Activated CD4-positive, alpha-beta T cell treated with anti-CD3 and anti-CD28 coated beads, Interleukin-2, Interleukin-6, amounts not matched to agents 100 ng/mL and 50 ng/mL, durations not matched to agents 16 hours and 8 hours (primary cell): Measurements from ENCODE around the gene MLLT3.

ENCODE experiments used
- DNase-seq: peaks from one replicate; pipeline ENCODE4 v3.0.0-alpha.2; 2020

MLLT3 gene

DNA sequence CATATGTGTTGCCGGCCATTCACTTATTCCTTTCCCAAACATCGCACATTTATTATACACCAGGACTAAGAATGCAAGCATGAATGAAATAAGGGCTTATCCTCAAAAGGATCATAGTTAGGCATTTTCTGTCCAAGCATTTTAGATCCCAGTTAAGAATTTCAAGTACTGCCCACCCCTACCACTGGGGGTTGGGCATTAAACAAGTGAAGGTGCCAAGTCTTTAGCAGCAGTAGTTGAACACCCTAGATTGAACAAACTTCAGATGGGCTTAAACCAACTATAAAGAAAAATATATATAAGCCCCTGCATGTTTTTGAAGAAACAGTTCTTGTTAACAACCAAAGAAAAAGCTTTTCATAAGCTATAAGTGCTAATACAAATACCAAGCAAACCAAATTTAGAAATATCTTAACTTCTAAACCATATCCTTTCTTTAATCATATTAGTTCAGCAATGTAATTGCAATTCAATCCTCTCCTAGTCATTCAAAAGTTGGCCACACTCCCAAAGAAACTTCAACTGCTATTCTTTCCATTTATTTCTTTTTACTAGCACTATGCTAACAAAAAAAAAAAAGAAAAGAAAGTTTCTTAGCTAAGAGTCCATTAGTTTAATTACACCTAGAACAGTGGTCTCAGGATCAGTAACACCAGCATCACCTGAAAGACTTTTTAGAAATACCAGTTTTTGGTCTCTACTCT, 149.8 kb downstream of the MLLT3 start:
- DNase-seq: no peak

DNA sequence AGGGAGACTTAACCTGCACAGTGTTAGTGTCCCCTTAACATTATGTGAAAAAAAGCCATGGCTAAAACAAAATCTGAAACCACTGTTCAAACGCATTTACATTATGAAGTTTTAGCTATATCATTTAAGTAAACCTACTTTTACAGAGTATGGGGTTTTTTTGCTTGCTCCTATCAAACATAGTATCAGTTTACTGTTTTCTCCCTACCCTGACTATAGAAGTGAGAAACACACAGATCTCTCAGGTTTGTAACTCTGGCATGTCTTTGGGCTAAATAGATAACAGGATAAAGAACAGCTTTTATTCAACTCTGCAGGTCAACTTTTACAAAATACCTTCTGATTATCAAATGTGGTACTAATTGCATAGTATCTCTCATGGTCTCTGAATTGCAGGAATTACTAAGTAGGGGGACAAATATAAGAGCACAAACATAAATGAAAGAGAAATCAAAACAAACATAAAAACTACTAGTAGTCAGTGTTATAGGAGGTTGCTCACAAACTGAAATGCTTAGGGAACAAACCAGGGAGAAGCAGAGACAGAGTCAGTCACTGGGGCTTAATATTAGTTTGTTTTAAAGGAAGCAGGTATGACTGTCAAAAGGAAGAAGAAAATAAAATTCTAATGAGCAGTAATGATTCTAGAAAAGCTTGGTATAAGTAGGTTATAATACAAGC, 155.8 kb downstream of the MLLT3 start:
- DNase-seq: no peak

DNA sequence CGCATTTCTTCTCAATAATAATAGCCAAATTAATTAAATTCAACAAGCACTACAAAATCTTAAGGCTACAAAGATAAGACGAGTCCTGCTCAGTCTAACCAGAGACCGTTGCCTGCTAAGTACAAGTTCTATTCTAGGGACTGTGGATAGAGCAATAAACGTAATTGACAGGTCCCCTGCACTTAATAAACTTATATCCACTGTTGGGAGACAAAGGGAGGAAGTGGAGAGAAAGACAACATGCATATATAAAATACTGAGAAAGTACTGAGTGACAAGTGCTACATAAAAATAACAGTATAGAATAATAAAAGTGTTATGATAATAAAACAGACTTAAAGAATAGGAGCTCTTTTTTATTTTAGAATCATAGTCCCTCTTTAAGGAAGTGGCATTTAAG, 158.1 kb downstream of the MLLT3 start:
- no peak for DNase-seq

- no peak for DNase-seq
Measured at GRCh38 chr9:20463823-20464222, 158.5 kb downstream of the MLLT3 start.

DNA sequence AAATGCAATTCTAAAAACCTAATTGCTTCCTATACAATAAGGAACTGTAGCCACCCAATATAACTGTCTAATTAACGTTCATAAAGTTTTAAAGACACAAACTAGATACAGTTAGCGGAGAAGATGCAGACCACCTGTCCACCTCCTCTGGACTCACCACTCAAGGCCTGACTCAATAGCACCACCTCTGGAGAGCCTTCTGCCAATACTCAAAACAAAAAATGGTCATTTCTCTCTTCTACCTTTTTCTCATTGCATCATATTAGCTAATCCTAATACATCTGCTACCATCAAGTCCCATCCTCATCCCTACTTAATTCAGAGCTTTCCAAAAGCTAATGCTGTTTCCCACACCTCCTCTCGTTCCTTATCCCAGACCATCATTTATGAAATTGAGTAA, 159.9 kb downstream of the MLLT3 start:
- no peak for DNase-seq

GRCh38 chr9:20447291-20447690, 175.0 kb downstream of the MLLT3 start:
- no peak for DNase-seq

DNA sequence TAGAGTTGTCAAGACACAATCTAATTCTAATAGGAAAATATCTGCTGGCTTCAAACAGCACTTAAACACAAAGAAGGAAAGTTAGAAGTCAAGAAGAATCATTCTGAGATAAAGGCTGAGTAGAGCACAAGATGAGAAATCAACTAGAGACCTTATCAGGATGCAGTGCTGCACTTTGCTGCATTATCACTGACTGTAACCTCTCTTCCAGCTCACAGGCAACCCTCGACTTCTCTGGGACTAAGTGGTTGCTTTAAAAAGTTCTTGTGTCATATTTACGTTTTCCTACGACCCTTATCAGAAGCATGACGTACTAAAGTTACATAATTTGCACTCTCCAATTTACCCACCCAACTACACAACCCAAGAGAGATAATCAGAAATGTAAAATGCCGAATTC, 176.1 kb downstream of the MLLT3 start:
- DNase-seq: no peak

DNA sequence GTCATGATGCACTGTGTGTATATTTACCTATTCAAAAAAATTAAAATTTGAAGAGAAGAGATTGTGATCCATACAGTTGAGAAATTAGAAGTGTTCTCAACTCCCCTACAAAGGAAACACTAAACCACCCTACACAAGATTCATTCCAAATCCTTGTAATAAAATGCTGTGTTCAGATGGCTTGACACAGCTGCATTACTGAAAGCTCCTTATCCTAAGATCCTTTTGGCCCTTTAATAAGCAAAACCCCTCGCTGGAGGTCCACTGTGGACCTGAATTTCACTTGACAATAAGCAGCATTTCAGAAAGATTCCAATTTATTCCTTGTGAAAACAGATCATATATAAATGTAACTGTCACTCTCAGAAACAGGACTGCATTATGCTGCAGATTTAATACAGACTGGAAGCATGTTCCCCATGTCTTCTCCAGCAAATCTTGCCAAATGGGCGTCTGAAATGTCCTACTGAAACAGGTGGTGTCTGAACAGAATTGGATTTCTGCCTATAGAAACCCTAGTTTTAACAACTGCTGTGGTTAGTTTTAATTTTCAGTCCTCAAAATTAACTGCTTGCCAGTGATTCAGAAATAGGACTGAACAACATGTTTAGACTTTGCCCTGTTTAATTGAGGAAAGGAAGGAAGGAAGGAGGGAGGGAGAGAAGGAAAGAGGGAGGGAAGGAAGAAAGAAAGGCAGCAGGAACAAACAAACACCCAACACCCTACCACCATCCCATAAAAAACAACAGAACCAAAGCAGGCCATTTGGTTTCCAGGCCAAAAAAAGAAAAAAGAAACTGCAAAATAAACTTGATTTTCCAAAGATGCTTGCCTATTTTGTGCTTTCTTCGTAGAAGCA, 179.6 kb downstream of the MLLT3 start:
- no peak for DNase-seq

DNA sequence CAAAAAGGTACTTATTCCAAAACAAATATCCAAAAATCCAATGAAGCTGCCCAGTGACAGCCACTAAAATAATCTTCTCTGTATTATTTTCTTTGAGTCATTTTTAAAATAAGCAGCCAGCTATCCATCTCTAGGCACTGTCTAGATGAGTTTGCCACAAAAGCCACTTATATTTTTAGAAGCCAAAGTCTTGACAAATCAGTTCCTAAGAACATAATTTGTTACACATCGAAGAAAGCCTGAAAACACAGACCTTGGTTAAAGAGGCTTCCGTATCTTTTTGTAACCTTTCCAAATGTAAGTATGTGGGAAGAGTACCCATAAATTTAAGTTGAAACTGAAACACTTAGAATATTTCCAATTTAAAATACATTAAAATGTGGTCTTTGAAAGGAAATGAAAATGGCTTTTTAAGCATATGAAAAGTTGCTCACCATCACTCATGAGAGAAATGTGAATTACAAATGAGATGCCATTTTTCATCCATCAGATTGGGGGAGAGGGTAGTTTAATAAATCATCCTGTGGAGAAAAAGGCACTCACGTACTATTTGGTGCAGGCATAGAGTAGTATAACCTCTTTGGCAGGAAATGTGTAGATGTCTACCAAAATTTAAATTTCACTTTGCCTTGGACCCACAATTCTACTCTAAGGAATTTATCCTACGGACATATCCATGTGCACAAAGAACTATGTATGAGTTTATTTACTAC, 180.4 kb downstream of the MLLT3 start:
- no peak for DNase-seq

- no peak for DNase-seq
Measured at GRCh38 chr9:20441166-20441565, 181.1 kb downstream of the MLLT3 start.

- no peak for DNase-seq
Measured at GRCh38 chr9:20437476-20437875, 184.8 kb downstream of the MLLT3 start.

GRCh38 chr9:20436476-20437195, 185.7 kb downstream of the MLLT3 start:
- no peak for DNase-seq

DNA sequence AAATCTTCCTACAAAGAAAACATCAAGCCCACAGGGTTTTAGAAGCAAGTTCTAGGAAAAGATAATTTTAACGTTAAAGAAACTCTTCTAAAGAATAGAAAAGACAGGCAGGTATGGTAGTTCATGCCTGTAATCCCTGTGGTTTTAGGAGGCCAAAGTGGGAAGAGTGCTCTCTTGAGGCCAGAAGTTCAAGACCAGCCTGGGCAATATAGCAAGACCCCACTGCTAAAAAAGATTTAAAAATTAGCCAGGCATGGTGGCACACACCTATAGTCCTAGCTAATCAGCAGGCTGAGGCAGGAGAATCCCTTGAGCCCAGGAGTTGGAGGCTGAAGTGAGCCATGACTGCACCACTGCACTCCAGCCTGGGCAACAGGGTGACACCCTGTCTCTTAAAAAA, 193.3 kb downstream of the MLLT3 start:
- DNase-seq: no peak

- no peak for DNase-seq
Measured at GRCh38 chr9:20427359-20427758, 194.9 kb downstream of the MLLT3 start.

DNA sequence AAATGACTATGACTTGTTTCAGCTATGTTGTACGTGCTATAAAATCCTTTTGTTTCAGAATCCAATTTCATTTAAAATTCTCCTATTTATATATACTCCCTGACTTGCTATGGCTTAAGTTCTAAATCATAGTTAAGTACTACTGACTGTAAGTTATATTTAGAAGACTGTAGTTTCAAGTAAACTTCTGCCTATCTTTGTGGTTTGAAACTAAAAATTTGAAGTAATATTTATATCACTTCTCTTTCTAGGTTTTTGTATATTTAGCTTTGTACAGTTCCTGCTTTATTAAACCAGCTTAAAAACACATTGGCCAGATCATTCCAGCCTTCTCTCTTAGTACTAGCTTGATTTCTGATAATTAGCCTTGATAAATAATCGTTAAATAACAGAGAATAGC, 196.3 kb downstream of the MLLT3 start:
- no peak for DNase-seq

- no peak for DNase-seq
Measured at GRCh38 chr9:20419533-20419932, 202.8 kb downstream of the MLLT3 start.

GRCh38 chr9:20418485-20418884, 203.8 kb downstream of the MLLT3 start:
- DNase-seq: no peak

GRCh38 chr9:20417373-20418080, 204.8 kb downstream of the MLLT3 start:
- DNase-seq: no peak

GRCh38 chr9:20414150-20414549, 208.1 kb downstream of the MLLT3 start:
- no peak for DNase-seq

- DNase-seq: no peak
Measured at GRCh38 chr9:20409321-20410092, 212.8 kb downstream of the MLLT3 start.

DNA sequence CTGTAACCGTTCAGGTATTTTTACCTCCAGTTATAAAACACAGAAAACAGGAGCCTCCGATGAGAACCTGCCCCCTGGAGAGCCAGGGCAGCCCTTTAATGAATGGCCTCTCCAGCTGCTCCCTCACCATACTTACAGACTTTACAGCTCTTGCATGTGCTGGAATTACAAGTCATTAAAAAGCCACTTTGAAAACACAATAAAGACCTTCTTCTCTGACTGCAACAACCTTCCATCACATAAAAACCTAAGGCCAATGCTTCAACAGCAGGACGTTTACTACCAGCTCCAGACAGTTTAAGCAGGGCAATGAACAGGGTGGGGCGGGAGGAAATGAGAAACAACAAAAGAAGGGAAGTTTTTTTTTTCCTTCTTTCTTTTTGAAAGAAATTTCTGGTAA, 213.8 kb downstream of the MLLT3 start:
- no peak for DNase-seq
